B cell (primary cell): ENCODE data around the gene ACSM2B. TPM values are rescaled to one million over a fixed set of nuclear protein-coding genes. Genes with fewer than 3 reads are reported as not detected.
"Not testable (repeated sequence)": the region's sequence is repeated elsewhere in the genome, so short reads cannot be mapped to it uniquely, and the experiment has no call there.

ENCODE experiments used
- ATAC-seq: fragments of 200-7000 bp; cut with Tn5 transposase; one replicate; pipeline ENCODE4 v1.10.0; 2021; ENCODE audit warnings: low read depth, mild to moderate bottlenecking, moderate number of reproducible peaks, moderate library complexity
- CTCF ChIA-PET: fragments of 350-600 bp; sonication (Branson Sonifier 250); formaldehyde crosslinking; loops from one replicate; lab custom pipeline; 2021; ENCODE audit warnings: antibody characterized with exemption, inconsistent platforms; lab: Charles Lee
- POLR2A ChIA-PET: fragments of 350-600 bp; sonication (Branson Sonifier 250); formaldehyde crosslinking; loops from one replicate; lab custom pipeline; 2021; ENCODE audit warnings: antibody characterized with exemption; lab: Charles Lee
- DNase-seq: peaks from one replicate; pipeline ENCODE4 v3.0.0; 2013
- H2AFZ ChIP-seq: 2 replicates; pipeline ENCODE4 v1.6.1; 2012; ENCODE audit warnings: mild to moderate bottlenecking, low read depth, low read length; ENCODE audit not compliant: insufficient read depth, poor library complexity, severe bottlenecking
- H3K27ac ChIP-seq, 2 donors: 1 replicate in 1 of 2; 2 replicates in 1 of 2; pipeline ENCODE4 v1.5.1; 2012 to 2013; ENCODE audit warnings: low read length in 2 of 2, mild to moderate bottlenecking in 2 of 2, moderate library complexity in 1 of 2
- H3K27me3 ChIP-seq, 4 experiments: fragments of 200-600 bp in 1 of 4; sonication (generic) in 1 of 4; replicated peaks in 1 of 4; 1 replicate in 2 of 4; 2 replicates in 2 of 4; pipeline versions ENCODE4 v1.6.1 to v1.7.0; 2013 to 2016; ENCODE audit warnings: low read length in 3 of 4, mild to moderate bottlenecking in 2 of 4, mixed read lengths in 1 of 4, moderate library complexity in 1 of 4; ENCODE audit not compliant: insufficient read depth in 4 of 4, control insufficient read depth in 3 of 4; ENCODE audit errors: control extremely low read depth in 1 of 4
- H3K36me3 ChIP-seq, 2 experiments: replicated peaks in 1 of 2; 1 replicate in 1 of 2; 2 replicates in 1 of 2; pipeline versions ENCODE4 v1.6.1 to v1.7.1; 2013; ENCODE audit warnings: low read length in 1 of 2; ENCODE audit not compliant: insufficient read depth in 2 of 2, control insufficient read depth in 1 of 2; ENCODE audit errors: control extremely low read depth in 1 of 2, extremely low read depth in 1 of 2
- H3K4me1 ChIP-seq, 2 donors: fragments of 200-600 bp in 1 of 2; sonication (generic) in 1 of 2; 1 replicate in 1 of 2; 2 replicates in 1 of 2; pipeline versions ENCODE4 v1.5.1 to v1.6.1; 2013 to 2017; ENCODE audit warnings: low read length in 2 of 2; ENCODE audit not compliant: control insufficient read depth in 2 of 2, insufficient read depth in 2 of 2
- H3K4me2 ChIP-seq: replicated peaks from 2 replicates; pipeline ENCODE3; 2012; ENCODE audit warnings: mild to moderate bottlenecking, low read depth, low read length; ENCODE audit not compliant: poor library complexity, severe bottlenecking
- H3K4me3 ChIP-seq, 5 experiments: fragments of 200-600 bp in 1 of 5; sonication (generic) in 1 of 5; 1 replicate in 3 of 5; 2 replicates in 2 of 5; pipeline versions ENCODE4 v1.5.1 to v1.7.0; 2011 to 2016; ENCODE audit warnings: low read length in 4 of 5, mild to moderate bottlenecking in 4 of 5, low read depth in 2 of 5, control low read depth in 1 of 5, moderate library complexity in 1 of 5; ENCODE audit not compliant: insufficient read depth in 1 of 5; ENCODE audit errors: control extremely low read depth in 1 of 5, extremely low read depth in 1 of 5
- H3K79me2 ChIP-seq: fragments of 200-600 bp; sonication (generic); one replicate; pipeline ENCODE4 v1.6.0; 2016; ENCODE audit warnings: low read length; ENCODE audit not compliant: control insufficient read depth, insufficient read depth
- H3K9ac ChIP-seq: fragments of 200-600 bp; sonication (generic); 2 replicates; pipeline ENCODE4 v1.6.1; 2017; ENCODE audit warnings: mild to moderate bottlenecking, low read length, moderate library complexity
- H3K9me3 ChIP-seq, 3 donors: one replicate each; pipeline versions ENCODE4 v1.6.1 to v1.7.1; 2013; ENCODE audit warnings: low read length in 2 of 3; ENCODE audit not compliant: control insufficient read depth in 2 of 3, insufficient read depth in 1 of 3; ENCODE audit errors: control extremely low read depth in 1 of 3
- H4K20me1 ChIP-seq: 2 replicates; pipeline ENCODE4 v1.6.0; 2012; ENCODE audit warnings: mild to moderate bottlenecking, low read length; ENCODE audit not compliant: insufficient read depth, control insufficient read depth, poor library complexity, severe bottlenecking
- H3K27ac Mint-ChIP-seq: one replicate; pipeline ENCODE4 v1.8.0; 2021; ENCODE audit warnings: mixed read lengths
- H3K27me3 Mint-ChIP-seq: one replicate; pipeline ENCODE4 v1.8.0; 2021; ENCODE audit warnings: mixed read lengths
- H3K4me1 Mint-ChIP-seq: one replicate; pipeline ENCODE4 v1.8.0; 2021; ENCODE audit warnings: mixed read lengths
- H3K4me3 Mint-ChIP-seq: one replicate; pipeline ENCODE4 v1.8.0; 2021; ENCODE audit warnings: mixed read lengths
- H3K9me3 Mint-ChIP-seq: one replicate; pipeline ENCODE4 v1.8.0; 2022; ENCODE audit warnings: mixed read lengths; ENCODE audit not compliant: insufficient read depth
- EZH2 ChIP-seq: IDR thresholded peaks from 2 replicates; pipeline ENCODE4 v1.6.1; 2012; ENCODE audit warnings: borderline replicate concordance, low read depth, mild to moderate bottlenecking, moderate library complexity, low read length; ENCODE audit not compliant: insufficient read depth, poor library complexity, severe bottlenecking
- WGBS: methylation state at CpG from one replicate; pipeline ENCODE4 v1.1.5; 2013; ENCODE audit warnings: missing lambda C conversion rate; ENCODE audit not compliant: insufficient coverage; 5-methylcytosine and 5-hydroxymethylcytosine counted together
- intact Hi-C: fragments of 100-400 bp; cut with micrococcal nuclease; formaldehyde crosslinking; loops from one replicate; pipeline ENCODE4 v1.10.0; 2022
- polyA plus RNA-seq: library from polyadenylated mRNA; depleted of rRNA; stranded (reverse); fragments of >200 nt; gene quantifications from 2 replicates; pipeline ENCODE4 v1.2.3, GENCODE V29; 2012
- total RNA-seq, 2 donors: library from RNA; stranded (reverse); fragments of 120-200 nt in 1 of 2; gene quantifications; 1 replicate in 1 of 2; 2 replicates in 1 of 2; pipeline versions ENCODE4 v1.2.3 to v1.2.4, GENCODE V29; 2013 to 2022
- TF ChIP-seq, protein P1 (sequence below): fragments of 200-600 bp; IDR thresholded peaks from one replicate; pipeline ENCODE4 v1.8.0; 2022; ENCODE audit warnings: antibody characterized with exemption, mild to moderate bottlenecking

Gene ACSM2B
- total and polyA plus RNA-seq, 2 donors (not counting 1 experiment from before 2014, with no cell fraction given): not detected

GRCh38 chr16:20504418-20504817 lies 71.7 kb downstream of the ACSM2B start:
- WGBS: 81% methylated on average over 1 of the region's 1 CpG
- POLR2A ChIA-PET: no interaction called here

DNA sequence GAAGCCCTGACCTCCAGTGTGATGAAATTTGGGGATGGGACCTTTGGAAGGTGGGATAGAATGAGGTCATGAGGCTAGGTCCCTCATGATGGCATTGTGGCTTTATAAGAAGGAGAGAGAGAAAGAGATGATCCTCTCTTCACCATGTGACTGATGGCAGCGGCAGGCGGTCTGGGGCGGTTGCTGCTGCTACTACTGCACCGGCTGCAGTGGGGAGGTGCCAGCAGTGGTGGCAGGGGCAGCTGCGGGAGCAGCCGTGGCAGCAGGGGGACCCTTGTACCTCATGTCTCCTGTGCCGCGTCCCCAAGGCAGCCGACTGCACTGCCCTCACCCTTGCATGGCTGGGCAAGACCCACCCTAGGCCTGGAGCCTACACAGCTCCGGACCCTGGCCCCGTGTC lies 84.7 kb downstream of the ACSM2B start:
- H2AFZ ChIP-seq, H3K27ac Mint-ChIP-seq, H3K4me3 Mint-ChIP-seq, H4K20me1 ChIP-seq, H3K9me3 Mint-ChIP-seq, ATAC-seq, H3K79me2 ChIP-seq, H3K4me1 ChIP-seq, H3K4me3 ChIP-seq, H3K27me3 ChIP-seq, H3K27me3 Mint-ChIP-seq, H3K9ac ChIP-seq, intact Hi-C loops, H3K27ac ChIP-seq, H3K4me2 ChIP-seq, H3K36me3 ChIP-seq, H3K4me1 Mint-ChIP-seq, H3K9me3 ChIP-seq, CTCF ChIA-PET, DNase-seq, POLR2A ChIA-PET: not testable (repeated sequence)
- no CpG with 5 or more reads among the region's 11 CpGs for WGBS

More at GRCh38 chr16:20504418-20504817, 71.7 kb downstream of the ACSM2B start:
- Histone ChIP-seq H4K20me1 (no peaks in the 10 kb centered on the region), H3K79me2 (no peaks in the 10 kb centered on the region), H3K4me2 (no peak overlapping the region), H3K4me3 (no peak overlapping the region), H3K9ac (no peak overlapping the region), H3K9me3 (peaks cover 1 to 16% (median 12%) of the 10 kb centered on the region in 3 donors), H2AFZ (no peak overlapping the region), H3K4me1 (no peaks in the 10 kb centered on the region), H3K36me3 (no peaks in the 10 kb centered on the region), H3K27me3 (no peaks in the 10 kb centered on the region), H3K27ac (no peak overlapping the region)
- Mint-ChIP-seq H3K27ac (no peak overlapping the region), H3K9me3 (peaks cover 7% of the 10 kb centered on the region), H3K4me1 (no peaks in the 10 kb centered on the region), H3K4me3 (no peak overlapping the region), H3K27me3 (no peaks in the 10 kb centered on the region)
- no peak for ATAC-seq
- no peak for DNase-seq
- CTCF ChIA-PET: no interaction called here
- intact Hi-C loops: no loop called here
- TF ChIP-seq, protein P1, sequence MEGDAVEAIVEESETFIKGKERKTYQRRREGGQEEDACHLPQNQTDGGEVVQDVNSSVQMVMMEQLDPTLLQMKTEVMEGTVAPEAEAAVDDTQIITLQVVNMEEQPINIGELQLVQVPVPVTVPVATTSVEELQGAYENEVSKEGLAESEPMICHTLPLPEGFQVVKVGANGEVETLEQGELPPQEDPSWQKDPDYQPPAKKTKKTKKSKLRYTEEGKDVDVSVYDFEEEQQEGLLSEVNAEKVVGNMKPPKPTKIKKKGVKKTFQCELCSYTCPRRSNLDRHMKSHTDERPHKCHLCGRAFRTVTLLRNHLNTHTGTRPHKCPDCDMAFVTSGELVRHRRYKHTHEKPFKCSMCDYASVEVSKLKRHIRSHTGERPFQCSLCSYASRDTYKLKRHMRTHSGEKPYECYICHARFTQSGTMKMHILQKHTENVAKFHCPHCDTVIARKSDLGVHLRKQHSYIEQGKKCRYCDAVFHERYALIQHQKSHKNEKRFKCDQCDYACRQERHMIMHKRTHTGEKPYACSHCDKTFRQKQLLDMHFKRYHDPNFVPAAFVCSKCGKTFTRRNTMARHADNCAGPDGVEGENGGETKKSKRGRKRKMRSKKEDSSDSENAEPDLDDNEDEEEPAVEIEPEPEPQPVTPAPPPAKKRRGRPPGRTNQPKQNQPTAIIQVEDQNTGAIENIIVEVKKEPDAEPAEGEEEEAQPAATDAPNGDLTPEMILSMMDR: no peak
- TF ChIP-seq EZH2: no peak

- H3K9me3 Mint-ChIP-seq, H4K20me1 ChIP-seq, intact Hi-C loops, H2AFZ ChIP-seq, H3K79me2 ChIP-seq, H3K9ac ChIP-seq, CTCF ChIA-PET, H3K27me3 Mint-ChIP-seq, H3K9me3 ChIP-seq, H3K4me1 ChIP-seq, H3K27me3 ChIP-seq, POLR2A ChIA-PET, H3K27ac Mint-ChIP-seq, H3K4me3 ChIP-seq, ATAC-seq, H3K27ac ChIP-seq, H3K4me2 ChIP-seq, H3K4me3 Mint-ChIP-seq, H3K4me1 Mint-ChIP-seq, H3K36me3 ChIP-seq, DNase-seq: not testable (repeated sequence)
- no CpG with 5 or more reads among the region's 3 CpGs for WGBS
Measured at GRCh38 chr16:20490994-20491393, 85.2 kb downstream of the ACSM2B start.
